Hepatic stellate cell (primary cell): ENCODE data around the gene DENND6B.
A peak's percentile ranks its signal among the peaks of the same experiment; 100 is the strongest.
"Not testable (repeated sequence)": the region's sequence is repeated elsewhere in the genome, so short reads cannot be mapped to it uniquely, and the experiment has no call there.

ENCODE experiments used
- DNase-seq: peaks from one replicate; pipeline ENCODE4 v3.0.0; 2011; ENCODE audit warnings: low spot score

Gene DENND6B

DNA sequence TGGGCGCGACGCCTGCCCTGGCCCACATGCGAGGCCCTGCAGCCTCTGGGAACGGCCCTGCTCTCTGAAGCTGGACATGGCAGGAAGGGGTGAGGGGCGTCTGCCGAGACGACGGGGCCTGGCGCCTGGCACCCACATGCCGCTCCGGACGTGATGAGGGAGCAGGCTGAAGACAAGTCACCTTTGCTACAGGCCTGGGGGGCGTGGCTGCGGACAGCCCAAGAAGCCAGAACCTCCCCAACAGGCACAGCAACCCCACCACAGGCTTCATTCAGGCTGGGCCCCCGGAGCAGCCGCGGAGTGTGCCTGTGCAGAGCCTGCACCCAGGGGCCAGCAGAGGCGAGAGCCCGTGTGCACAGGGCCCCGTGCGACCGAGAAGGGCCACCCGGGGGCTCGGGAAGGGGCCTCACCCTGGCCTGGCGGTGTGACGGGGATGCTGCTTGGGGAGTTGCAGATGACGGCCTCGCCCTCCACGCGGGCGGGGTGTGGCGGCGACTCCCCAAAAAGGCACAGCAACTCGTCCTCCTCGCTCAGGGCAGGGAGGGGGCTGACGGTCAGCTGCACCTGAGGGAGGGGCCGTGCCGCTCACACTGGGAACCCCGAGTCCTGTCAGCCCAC lies 40.0 kb downstream of the DENND6B start:
- DNase-seq: no peak

DNA sequence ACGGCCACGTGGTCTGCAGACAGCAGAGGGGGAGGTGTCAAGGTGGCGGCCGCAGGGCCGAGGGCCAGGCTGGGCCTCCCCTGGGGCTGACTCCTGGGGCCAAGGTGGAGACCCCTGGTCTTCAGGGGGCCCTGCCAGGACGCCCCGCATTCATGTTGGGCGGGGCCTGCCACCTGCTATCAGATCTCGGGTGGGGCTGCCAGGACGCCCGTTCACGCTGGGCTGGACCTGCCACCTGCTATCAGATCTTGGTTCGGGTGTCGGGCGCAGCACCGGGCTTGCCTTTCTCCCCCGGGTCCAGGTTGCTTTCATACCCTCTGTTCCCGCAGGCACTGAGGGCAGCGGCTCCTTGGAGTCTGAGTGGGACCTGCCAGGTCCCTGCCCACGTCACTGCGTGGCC lies 40.5 kb downstream of the DENND6B start:
- DNase-seq: no peak

DNA sequence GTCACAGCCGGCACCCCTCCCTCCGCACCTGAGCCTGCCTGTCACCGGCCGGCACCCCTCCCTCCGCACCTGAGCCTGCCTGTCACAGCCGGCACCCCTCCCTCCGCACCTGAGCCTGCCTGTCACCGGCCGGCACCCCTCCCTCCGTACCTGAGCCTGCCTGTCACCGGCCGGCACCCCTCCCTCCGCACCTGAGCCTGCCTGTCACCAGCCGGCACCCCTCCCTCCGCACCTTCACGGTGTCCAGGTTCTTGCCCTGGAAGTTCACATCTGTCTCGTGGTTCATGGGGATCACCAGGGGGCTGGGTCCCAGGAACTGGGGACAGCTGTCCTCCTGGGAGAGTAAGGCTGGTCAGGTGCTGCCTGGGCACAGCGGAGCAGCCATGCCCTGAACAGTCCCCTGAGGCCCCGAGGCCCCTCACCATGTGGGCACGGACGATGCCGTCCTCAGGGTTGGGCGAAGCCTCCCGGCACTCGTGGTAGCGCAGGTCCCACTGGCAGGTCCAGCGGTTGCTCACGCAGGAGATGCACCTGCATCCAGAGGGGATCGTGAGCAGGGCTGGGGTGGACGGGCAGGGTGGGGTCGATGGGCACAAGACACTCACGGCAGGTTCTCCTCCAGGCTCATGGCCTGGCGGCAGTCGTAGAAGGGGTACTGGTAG lies 41.1 kb downstream of the DENND6B start:
- DNase-seq: no peak

DNA sequence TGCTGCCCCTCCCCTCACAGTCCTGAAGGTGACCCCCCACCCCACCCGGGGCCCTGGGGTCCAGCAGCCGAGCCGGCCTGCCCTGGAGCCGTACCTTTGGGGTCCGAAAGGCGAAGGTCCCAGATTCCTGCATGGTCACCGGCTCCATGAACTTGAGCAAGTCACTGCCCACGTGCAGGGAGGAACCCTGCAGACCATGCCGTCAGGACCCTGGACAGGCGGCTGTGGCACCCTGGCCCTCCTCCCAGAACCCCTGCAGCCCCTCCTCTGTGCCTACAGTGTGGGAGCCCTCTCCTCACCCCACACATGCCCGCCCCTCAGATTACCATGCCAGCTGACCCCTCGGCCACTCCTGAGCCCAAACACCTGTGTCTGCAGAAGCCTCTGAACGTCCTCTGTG lies 42.3 kb downstream of the DENND6B start:
- DNase-seq: no peak

DNA sequence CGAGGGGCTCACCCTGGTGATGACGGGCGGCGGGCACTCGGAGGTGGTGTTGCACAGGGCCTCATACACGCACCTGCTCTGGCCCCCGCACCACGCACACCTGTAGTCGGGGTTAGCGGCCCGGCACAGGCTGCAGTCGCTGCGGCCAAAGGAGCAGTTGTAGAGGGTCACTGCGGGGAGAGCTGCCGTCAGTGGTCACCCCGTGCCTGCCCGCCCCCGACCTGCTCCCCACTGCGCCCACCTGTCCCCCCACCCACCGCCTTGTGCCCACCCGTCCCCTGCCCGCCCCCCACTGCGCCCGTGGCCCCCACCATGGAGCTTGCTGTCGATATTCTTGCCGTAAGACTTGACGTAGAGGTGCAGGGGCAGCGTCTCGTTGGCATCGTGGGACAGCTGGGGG lies 43.0 kb downstream of the DENND6B start:
- no peak for DNase-seq

DNA sequence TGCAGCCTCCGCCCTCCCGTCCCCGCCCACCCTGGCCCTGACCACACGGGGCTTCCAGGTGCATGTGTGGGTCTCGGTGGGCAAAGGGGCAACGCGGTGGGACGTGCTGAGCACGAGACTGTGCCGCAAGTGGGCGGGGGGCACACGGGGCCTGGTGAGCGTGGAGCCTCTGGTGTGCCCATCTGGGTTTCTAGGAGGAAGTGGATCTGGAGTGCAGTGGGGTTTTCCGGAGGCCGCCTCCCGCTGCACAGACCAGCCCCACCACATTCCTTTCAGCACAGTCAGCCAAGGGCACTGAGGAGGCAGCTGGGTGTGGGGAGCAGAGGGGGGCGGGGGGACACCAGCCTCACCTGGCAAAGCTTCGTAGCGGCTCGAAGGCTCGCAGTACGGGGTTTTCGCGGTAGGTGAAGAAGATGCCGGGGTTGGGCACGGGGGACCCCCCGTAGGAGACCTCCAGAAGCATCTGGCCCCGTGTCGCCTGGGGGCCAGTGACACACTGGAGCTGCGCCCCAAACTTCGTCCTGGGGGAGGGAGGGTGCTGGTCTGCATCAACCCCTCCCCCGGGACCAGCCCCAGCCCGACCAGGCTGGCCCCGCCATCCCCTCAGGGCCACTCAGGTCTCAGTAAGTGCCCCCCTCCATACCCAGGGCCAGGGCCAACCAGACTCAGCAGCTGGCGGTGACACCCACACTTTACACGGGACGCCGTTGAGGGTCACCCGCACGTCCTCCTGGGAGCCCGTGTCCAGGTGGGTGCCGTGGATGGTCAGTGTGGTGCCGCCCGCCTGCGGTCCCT lies 44.3 kb downstream of the DENND6B start:
- peak; percentile 89 for DNase-seq

DNA sequence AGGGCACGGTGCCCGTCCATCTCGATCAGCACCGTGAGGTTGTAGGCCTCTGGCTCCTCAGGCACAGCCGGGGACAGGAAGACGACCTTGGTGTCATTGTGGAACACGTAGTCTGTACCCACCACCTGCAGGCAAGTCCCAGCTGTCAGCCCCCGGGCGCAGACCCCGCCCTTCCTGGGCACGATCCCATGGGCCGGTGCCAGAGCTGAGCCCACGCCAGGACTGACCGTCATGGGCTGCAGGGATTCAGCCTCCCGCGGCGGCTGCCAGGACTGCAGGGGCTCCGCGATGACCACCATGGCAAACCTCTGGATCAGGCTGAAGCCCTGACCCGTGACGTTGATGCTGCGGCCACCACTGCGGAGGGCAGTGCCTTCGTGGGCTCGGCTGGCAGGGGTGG lies 44.9 kb downstream of the DENND6B start:
- no peak for DNase-seq

DNA sequence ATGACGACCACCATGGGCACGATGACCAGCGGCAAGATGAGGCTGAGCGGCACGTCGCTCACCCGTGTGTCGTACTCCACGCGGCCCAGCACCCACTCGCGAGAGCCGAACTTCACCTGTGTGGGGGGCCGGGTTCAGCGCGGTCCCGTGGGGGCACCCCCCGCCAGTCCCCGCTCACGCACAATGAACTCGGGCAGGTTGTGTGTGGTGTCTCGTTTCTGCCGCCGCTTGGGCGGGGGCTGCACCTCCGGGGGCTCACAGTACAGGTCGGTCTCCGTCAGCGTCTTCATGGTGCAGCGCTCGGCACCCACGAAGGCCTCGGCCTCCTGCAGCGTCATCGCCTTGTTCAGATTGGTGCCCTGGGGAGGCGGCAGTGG lies 45.4 kb downstream of the DENND6B start:
- no peak for DNase-seq

DNA sequence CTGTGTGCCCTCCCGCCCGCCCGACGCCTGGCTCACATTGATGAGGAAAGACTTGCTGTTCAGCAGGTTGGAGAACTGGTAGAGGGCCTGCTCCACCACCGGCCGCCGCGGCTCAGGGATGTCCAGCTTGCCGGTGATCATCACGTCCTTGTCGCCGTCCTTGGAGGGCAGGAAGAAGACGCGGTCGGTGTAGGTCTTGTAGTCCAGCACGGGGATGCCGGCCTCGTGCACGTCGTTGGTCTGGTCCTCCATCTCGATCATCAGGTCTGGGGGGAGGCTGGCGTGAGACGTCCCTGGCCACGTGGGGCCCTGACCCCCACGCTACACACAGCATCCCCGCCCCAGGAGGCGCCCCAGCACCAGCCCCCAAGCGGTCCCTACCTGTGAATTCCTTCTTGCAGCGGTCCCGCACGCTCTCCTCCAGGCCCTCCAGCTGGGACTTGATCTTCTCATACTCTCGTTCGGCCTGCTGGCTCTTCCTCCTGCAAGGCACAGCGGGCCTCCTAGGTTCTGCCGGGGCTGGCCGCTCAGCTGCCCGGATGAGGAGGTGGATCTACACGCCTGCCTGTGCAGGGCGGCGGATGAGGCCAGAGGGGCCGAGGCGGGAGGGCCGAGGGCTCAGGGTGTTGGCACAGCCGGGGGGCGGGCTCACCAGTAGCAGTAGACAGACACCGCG lies 46.0 kb downstream of the DENND6B start:
- DNase-seq: no peak

DNA sequence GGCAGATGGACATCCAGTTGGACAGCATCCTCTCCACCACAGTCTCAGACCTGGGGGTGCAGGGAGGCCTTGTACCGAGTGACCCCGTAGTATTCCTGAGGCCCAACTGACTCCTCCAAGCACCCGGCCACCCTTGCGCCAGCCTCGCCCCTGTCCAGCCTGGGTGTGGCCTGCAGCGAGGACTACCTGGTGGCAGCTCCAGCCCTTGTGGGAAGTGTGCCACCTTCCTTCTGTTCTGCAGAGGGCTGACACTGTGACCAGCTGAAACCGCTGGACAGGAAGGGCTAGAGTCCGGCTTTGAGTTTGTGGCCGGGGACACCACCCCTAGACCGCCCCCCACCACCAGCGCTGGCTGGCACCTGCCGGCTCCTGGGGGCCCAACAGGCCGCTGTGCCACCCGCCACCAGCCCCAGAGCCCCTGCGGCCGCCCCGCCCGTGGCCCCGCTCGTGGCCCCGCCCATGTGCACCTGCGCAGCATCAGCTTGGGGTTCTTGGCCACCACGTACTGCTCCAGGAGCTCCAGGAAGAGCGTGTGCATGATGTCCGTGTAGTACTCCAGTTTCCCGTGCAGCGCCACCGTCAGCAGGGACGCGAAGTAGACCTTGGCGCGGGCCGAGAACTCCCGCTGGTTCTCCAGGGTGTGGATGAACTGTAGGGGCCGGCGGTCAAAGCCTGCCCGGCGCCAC lies 46.6 kb downstream of the DENND6B start:
- no peak for DNase-seq

DNA sequence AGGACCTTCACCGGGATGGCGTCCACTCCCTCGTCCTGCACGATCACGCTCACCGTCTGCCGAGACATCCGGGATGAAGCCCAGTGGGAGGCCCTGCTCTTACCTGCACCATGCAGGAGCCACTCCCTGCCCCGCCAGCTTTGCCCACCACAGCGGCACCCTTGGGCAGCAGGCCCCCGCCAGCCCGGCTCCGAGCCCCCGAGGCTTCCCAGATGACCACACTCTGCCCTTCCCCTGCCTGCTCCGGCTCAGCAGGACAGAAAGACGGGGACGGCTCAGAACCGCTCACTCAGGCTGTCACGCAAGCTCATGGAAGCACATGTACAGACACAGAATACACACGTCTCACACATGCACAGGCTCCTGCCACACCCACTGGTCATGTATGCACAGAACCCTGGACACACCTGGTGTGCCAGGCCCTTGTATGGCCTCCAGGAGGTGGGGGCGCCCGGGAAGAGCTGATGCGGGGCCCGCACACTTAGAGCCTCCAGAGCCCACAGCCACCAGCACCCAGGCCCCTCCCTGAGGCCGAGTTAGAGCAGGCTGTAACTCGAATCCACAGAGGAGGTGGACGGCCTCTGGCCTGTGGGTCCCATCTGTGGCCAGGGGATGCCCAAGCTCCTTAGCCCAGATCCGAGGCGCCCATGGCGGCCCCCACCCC lies 47.7 kb downstream of the DENND6B start:
- no peak for DNase-seq

DNA sequence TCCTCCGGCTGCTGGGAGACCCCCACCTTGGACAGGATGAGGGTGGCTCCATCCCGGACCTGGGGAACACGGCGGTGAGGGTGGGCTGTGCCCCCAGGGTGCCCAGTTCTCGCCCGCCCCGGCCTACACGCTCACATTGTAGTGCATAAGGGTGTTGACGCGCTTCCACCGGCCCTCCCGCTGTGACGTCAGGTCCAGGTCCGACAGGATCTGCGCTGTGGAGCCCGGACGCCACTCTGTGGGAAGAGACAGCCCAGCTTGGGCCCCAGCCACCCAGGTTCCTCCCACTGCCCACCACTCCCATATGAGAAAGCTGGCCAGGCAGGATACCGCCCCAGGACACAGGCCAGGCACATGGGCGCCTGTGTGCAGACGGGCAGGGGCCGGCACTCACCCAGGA lies 48.4 kb downstream of the DENND6B start:
- DNase-seq: no peak

DNA sequence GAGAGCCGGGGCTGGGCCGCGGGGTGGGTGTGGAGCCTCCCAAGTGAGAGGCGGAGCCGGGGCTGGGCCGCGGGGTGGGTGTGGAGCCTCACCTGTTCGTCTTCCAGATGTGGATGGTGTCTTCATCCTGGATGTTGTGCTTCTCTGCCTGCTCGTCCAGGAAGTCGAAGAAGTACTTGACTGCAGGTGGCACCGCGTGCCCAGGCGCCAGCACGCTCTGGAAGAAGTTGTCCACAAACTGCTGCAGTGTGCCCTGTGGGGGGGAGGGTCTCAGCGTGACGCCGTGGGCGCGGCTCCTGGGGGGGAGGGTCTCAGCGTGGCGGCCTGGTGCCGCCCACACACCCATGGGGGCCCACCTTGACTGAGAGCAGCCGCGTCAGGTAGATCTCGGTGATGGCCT lies 49.1 kb downstream of the DENND6B start:
- no peak for DNase-seq

DNA sequence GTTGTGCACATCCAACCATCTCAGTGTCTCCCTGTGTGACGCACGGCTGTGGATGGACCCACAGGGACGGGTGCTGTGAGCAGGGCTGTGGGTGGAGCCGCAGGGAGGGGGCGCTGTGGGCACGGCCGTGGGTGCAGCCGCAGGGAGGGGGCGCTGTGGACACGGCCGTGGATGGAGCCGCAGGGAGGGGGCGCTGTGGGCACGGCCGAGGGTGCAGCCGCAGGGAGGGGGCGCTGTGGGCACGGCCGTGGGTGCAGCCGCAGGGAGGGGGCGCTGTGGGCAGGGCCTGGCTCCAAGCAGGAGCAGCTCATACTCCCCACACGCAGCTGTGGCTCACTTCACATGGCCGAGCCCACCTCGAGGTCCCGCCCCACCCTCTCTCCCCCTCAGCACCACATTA lies 50.7 kb downstream of the DENND6B start:
- no peak for DNase-seq

DNA sequence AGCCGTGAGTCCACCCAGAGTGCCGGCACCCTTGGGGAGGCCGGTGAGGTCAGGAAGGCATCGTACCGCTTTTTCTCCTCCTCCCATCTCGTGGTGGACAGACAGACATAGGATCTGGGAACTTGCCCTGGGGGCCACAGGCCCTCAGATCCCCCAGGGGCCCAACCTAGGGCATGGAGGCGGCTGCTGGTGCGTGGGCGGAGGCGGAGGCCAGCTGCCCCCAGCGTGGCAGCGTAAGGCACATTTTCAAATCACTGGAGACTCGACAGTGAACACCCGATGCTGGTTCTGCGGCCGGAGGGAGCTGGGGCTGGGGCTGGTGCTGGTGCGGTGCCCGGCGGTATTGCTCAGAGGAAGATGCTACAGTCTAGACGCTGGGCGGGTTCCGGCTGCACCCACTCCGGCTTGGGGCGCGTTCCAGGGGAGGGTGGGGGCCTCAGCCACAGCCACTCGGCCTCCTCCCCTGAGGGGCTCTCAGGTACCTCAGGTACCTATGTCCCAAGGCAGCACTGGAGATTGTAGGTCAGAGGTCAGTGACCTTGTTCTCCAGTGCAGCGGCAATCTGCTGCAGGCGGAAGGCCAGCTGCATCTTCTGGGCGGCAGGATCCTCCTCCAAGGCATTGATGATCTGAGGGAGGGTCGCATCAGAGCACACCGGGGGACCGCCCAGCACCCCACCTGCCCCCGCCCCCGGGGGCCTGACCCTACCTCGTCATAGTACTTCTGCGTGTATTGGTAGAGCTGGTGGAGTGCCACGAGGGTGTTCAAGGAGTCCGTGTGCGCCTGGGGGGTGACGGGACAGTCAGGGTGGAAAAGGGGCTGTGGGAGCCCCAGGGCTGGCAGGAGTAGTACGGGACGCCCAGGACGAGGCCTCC lies 51.4 kb downstream of the DENND6B start:
- no peak for DNase-seq

DNA sequence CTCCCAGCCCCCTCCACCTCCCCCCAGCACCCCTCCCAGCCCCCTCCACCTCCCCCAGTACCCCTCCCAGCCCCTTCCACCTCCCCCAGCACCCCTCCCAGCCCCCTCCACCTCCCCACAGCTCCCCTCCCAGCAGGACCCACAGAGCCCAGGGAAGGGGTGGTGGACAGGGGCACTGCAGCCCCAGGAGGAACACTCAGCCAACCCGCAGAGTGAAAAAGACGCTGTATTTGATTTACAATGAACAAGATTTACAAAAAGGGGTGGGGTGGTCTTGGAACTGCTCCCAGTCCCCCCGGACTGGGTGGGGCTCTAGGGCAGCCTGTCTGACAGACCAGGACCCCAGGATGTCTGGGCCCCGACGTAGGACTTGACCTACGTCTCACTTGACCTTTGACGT lies 52.0 kb downstream of the DENND6B start:
- DNase-seq: no peak

DNA sequence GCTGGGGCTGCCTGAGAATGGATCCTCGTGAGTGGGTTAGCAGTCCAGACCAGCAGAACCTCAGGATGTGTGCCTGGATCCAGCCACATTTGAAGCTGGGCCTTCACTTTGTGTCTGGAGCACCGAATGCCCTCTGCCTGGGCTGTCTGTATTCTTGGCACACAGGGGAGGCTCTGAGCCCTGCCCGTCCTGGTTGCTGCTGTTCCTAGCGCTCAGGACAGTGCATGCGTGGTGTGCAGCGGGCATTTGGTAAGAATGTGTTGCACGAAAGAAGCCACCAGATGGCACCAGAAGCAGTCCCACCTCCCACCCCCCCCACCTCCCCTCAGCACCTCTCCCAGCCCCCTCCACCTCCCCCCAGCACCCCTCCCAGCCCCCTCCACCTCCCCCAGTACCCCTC lies 52.5 kb downstream of the DENND6B start:
- DNase-seq: no peak

DNA sequence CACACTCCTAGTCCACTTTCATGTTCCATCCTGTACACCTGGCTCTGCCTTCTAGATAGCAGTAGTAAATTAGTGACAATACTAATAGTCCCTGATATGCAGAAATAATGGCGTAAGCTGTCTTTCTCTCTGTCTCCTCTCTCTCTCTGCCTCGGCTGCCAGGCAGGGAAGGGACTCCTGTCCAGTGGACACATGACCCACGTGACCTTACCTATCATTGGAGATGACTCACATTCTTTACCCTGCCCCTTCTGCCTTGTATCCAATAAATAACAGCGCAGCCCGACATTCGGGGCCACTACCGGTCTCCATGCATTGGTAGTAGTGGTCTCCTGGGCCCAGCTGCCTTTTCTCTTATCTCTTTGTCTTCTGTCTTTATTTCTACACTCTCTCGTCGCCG lies 53.0 kb downstream of the DENND6B start:
- not testable (repeated sequence) for DNase-seq

DNA sequence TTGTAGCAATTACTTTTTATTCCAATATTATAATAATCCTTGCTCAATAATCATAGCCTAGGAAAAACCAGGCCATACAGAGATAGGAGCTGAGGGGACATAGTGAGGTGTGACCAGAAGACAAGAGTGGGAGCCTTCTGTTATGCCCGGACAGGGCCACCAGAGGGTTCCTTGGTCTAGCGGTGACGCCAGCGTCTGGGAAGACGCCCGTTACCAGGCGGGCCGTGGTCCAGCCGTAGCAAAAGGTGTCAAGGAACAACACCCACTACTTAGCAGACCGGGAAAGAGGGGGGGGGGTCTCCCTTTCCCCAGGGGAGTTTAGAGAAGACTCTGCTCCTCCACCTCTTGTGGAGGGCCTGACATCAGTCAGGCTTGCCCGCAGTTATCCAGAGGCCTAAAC lies 53.5 kb downstream of the DENND6B start:
- not testable (repeated sequence) for DNase-seq

DNA sequence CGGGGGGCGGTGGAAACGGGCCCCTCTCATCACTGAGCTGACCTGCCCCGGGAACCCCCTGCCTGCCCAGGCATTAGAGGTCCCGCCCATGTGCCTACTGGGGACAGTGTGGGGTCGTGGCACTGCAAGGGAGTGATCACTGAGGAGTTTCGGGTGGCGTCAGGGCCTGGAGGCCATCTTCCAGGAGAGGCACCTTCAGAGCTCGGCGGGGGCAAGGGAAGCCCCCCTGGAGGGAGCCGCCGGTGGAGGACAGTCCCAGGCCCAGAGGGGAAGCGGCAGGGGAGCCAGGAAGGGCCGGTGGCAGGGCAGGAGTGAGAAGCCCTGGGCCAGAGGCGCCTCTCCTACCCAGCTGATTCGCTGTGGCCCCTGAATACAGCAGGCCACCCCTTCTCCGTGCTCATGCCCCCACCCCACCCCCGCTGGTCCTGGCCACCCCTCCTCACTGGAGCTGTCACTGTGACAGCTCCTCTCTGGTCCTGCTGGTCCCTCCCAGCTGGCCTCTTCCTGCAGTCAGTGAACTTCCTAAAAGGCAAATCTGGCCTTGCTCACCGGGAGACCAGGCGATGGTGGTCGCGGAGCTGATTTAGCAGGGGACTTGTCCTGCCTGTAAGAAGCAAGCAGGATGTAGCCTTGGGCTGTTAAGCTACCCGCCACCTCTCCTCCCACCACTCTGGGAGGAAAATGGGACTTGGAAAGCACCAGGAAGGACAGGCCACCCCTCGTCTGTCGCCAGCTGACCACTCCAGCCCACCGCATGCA lies 54.6 kb downstream of the DENND6B start:
- DNase-seq: no peak
